Measurements from ENCODE around the gene CPSF4L. TPM values are rescaled to one million over a fixed set of nuclear protein-coding genes. Genes with fewer than 3 reads are reported as not detected.
"Not testable (repeated sequence)": the region's sequence is repeated elsewhere in the genome, so short reads cannot be mapped to it uniquely, and the experiment has no call there.

CPSF4L gene, protein sequence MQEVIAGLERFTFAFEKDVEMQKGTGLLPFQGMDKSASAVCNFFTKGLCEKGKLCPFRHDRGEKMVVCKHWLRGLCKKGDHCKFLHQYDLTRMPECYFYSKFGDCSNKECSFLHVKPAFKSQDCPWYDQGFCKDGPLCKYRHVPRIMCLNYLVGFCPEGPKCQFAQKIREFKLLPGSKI
- total RNA-seq, result under 1 TPM in 1 of 4 donors, not detected in 3; 0.65 TPM

DNA sequence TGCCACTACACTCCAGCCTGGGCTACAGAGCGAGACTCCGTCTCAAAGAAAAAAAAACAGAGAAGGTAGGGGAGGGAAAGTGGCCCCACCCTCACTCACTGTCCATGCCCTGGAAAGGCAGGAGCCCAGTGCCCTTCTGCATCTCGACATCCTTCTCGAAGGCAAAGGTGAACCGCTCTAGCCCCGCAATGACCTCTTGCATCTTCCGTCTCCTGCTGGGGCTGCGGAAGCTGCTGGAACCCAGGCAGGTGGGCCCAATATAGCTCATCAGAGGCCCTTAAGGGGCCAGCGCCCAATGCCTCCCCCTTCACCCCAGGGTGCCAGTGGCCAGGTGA is at the start of gene CPSF4L:
CPSF4L (minus strand) TSS at position 264 of the 335 bp plus-strand sequence; CDS start at position 202, 62 bp downstream.
- DNase-seq (ENCODE audit: low spot score), result no peak
- TF ChIP-seq, protein P1, sequence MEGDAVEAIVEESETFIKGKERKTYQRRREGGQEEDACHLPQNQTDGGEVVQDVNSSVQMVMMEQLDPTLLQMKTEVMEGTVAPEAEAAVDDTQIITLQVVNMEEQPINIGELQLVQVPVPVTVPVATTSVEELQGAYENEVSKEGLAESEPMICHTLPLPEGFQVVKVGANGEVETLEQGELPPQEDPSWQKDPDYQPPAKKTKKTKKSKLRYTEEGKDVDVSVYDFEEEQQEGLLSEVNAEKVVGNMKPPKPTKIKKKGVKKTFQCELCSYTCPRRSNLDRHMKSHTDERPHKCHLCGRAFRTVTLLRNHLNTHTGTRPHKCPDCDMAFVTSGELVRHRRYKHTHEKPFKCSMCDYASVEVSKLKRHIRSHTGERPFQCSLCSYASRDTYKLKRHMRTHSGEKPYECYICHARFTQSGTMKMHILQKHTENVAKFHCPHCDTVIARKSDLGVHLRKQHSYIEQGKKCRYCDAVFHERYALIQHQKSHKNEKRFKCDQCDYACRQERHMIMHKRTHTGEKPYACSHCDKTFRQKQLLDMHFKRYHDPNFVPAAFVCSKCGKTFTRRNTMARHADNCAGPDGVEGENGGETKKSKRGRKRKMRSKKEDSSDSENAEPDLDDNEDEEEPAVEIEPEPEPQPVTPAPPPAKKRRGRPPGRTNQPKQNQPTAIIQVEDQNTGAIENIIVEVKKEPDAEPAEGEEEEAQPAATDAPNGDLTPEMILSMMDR (IDR thresholded peaks at IDR 0.05), result no peak
- no peak for ATAC-seq (ENCODE audit: low FRiP score)

DNA sequence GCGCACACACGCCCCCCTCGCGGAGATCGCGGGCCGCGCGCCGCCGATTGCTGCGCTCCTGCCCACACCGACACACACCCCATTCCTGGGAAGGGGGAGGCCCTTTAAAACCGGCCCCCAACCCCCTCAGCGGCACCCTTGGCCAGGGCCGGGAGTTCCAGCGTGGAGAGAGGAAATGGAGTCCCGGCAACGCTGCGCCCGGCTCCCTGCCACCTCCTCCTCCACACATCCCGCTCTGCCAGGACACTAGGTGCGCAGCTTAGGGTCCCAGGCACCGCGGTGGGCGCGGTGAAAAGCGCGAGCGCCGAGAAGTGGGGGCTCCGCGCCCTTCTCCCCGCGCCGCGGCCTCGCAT is 49.7 kb upstream of the CPSF4L start:
- ATAC-seq (ENCODE audit: low FRiP score) (peak; percentile 10), DNase-seq (ENCODE audit: low spot score) (no peak)
- TF ChIP-seq, protein P1 (IDR thresholded peaks at IDR 0.05), result no peak

GRCh38 chr17:73309727-73310596 is 48.3 kb upstream of the CPSF4L start:
- DNase-seq (ENCODE audit: low spot score) (no peak), ATAC-seq (ENCODE audit: low FRiP score) (no peak)

DNA sequence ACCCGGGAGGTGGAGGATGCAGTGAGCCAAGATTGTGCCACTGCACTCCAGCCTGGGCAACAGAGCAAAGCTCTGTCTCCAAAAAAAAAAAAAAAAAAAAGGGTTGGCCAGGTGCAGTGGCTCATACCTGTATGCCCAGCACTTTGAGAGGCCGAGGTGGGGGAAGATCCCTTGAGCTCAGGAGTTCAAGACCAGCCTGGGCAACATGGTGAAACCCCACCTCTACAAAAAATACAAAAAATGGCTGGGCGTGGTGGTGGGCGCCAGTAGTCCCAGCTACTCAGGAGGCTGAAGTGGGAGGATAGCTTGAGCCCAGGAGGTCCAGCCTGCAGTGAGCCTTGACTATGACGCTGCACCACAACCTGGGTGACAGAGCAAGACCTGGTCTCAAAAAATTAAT is 47.3 kb upstream of the CPSF4L start:
- ATAC-seq (ENCODE audit: low FRiP score); DNase-seq (ENCODE audit: low spot score): not testable (repeated sequence)

More at GRCh38 chr17:73309727-73310596, 48.3 kb upstream of the CPSF4L start:
- TF ChIP-seq, protein P1 (IDR thresholded peaks at IDR 0.05), result no peak

DNA sequence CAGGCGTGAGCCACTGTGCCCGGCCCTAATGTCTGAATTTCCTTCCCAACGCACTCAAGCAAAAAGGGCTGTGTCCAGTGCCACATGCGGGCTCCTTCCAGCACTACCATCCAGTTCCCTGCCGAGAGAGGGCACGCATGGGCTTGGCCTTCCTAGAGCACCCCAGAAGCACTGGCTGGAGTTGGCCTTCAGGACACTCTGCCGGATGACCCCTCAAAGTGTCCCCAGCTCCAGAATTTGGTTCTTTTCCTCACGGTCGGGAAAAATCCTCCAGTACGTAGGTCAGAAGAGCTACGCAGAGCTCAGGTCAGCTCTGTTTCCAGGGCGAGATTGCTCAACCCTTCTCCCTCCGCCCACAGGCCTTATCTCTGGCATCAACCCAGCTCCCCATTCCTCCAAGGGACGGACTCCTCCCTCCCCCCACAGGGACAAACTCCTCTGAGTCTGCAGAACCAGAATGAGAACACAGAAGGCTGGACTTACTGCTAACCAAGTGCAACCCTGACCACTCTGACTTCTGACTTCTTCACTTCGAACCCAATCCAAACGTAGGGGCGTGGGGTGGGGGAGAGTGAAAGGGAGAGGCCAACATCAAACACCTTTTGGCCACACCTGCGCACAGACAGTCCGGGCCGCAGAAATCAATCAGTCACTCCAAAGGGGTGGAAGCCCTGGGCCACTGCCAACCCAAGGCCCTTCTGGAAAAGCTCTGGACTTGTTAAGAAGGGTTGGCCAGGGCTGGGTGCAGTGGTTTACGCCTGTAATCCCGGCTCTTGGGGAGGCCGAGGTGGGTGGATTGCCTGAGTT is 46.5 kb upstream of the CPSF4L start:
- ATAC-seq (ENCODE audit: low FRiP score), result peak; percentile 10
- TF ChIP-seq, protein P1 (IDR thresholded peaks at IDR 0.05), result no peak

GRCh38 chr17:73307130-73307529 is 45.5 kb upstream of the CPSF4L start:
- TF ChIP-seq, protein P1 (IDR thresholded peaks at IDR 0.05), result no peak
- DNase-seq (ENCODE audit: low spot score) (no peak), ATAC-seq (ENCODE audit: low FRiP score) (no peak)

More for the DNA sequence above, 46.5 kb upstream of the CPSF4L start:
- DNase-seq (ENCODE audit: low spot score), result no peak
